ENCODE measurements around the gene HEXIM1. TPM values are rescaled to one million over a fixed set of nuclear protein-coding genes. Genes with fewer than 3 reads are reported as not detected.

Gene HEXIM1
- total RNA-seq, 4 donors from 2014 or later, result 48.3 to 56.3 (median 53.8) TPM

DNA sequence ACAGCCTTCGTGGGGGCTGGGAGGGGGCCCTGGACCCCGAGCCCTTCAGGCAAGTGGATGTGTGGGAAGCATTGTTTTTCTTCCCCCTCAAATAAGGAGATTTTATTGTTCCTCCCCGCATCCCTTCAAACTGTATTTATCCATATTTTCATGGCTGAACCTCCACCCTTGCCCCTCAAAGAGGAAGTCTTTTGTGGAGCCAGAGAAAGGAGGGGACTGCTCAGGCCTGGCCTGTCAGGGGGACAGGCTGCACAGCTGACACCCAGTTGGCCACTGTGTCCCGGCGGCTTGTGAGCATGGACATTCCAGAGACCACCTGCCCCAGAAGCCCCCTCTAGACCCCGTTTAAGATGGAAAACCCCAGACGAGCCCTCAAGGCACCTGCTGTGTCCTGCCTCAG lies 29.3 kb downstream of the HEXIM1 start:
- Histone ChIP-seq H3K27me3 (no peaks in the 10 kb centered on the region), H3K9me3 (no peaks in the 10 kb centered on the region), H3K4me1 (peaks cover 0 to 31% (median 19%) of the 10 kb centered on the region in 3 donors), H3K4me3 (no peak overlapping the region), H3K27ac (peak overlapping the region in 1 of 4 donors; percentile 74), H3K36me3 (no peaks in the 10 kb centered on the region)
- no peak for ATAC-seq
- TF ChIP-seq POLR2A (IDR thresholded peaks at IDR 0.05) (no peak), CTCF (IDR thresholded peaks at IDR 0.05) (no peak), POLR2AphosphoS5 (IDR thresholded peaks at IDR 0.05) (no peak), EP300 (IDR thresholded peaks at IDR 0.05) (no peak)
- 80 to 100% methylated on average over 1 of the region's 7 CpGs for WGBS, 2 donors (ENCODE audit: low coverage in 1 of 2)

- ATAC-seq, result no peak
- H3K9me3 ChIP-seq, result no peaks in the 10 kb centered on the region
- H3K4me3 ChIP-seq, result no peak overlapping the region
- TF ChIP-seq POLR2AphosphoS5 (IDR thresholded peaks at IDR 0.05) (no peak), CTCF (IDR thresholded peaks at IDR 0.05) (no peak)
- H3K27ac ChIP-seq, result no peak overlapping the region
- no peaks in the 10 kb centered on the region for H3K36me3 ChIP-seq
- no peaks in the 10 kb centered on the region for H3K27me3 ChIP-seq
- no peaks in the 10 kb centered on the region for H3K4me1 ChIP-seq
- WGBS, 2 donors (ENCODE audit: low coverage in 1 of 2), result 82 to 93% methylated on average over 1 to 5 of the region's 5 CpGs
Measured at GRCh38 chr17:45184144-45184543, 35.9 kb downstream of the HEXIM1 start.

GRCh38 chr17:45186801-45187354 lies 38.6 kb downstream of the HEXIM1 start:
- no peaks in the 10 kb centered on the region for H3K36me3 ChIP-seq
- no peak for ATAC-seq
- H3K4me1 ChIP-seq, result no peaks in the 10 kb centered on the region
- no peaks in the 10 kb centered on the region for H3K9me3 ChIP-seq
- no peak overlapping the region for H3K27ac ChIP-seq
- no peak for TF ChIP-seq CTCF (IDR thresholded peaks at IDR 0.05)
- no peak for TF ChIP-seq POLR2A (IDR thresholded peaks at IDR 0.05)
- no peak for TF ChIP-seq POLR2AphosphoS5 (IDR thresholded peaks at IDR 0.05)
- no peak for TF ChIP-seq EP300 (IDR thresholded peaks at IDR 0.05)
- 63 to 64% methylated on average over 3 to 5 of the region's 7 CpGs for WGBS, 2 donors (ENCODE audit: low coverage in 1 of 2)
- H3K4me3 ChIP-seq, result no peak overlapping the region
- no peaks in the 10 kb centered on the region for H3K27me3 ChIP-seq

- Histone ChIP-seq H3K36me3 (no peaks in the 10 kb centered on the region), H3K4me1 (no peaks in the 10 kb centered on the region), H3K4me3 (no peak overlapping the region), H3K27ac (no peak overlapping the region), H3K9me3 (no peaks in the 10 kb centered on the region), H3K27me3 (no peaks in the 10 kb centered on the region)
- TF ChIP-seq EP300 (IDR thresholded peaks at IDR 0.05) (no peak), POLR2A (IDR thresholded peaks at IDR 0.05) (no peak), POLR2AphosphoS5 (IDR thresholded peaks at IDR 0.05) (no peak), CTCF (IDR thresholded peaks at IDR 0.05) (no peak)
- WGBS, 2 donors (ENCODE audit: low coverage in 1 of 2), result 71 to 100% methylated on average over 1 to 2 of the region's 2 CpGs
- ATAC-seq, result no peak
Measured at GRCh38 chr17:45189009-45189408, 40.7 kb downstream of the HEXIM1 start.

- Histone ChIP-seq H3K4me1 (no peaks in the 10 kb centered on the region), H3K4me3 (no peak overlapping the region), H3K27me3 (no peaks in the 10 kb centered on the region), H3K9me3 (no peaks in the 10 kb centered on the region), H3K27ac (no peak overlapping the region), H3K36me3 (no peaks in the 10 kb centered on the region)
- no peak for ATAC-seq
- 72 to 74% methylated on average over 6 to 11 of the region's 11 CpGs for WGBS, 2 donors (ENCODE audit: low coverage in 1 of 2)
- TF ChIP-seq CTCF (IDR thresholded peaks at IDR 0.05), result no peak
- TF ChIP-seq POLR2AphosphoS5 (IDR thresholded peaks at IDR 0.05), result no peak
- TF ChIP-seq EP300 (IDR thresholded peaks at IDR 0.05), result no peak
- TF ChIP-seq POLR2A (IDR thresholded peaks at IDR 0.05), result no peak
Measured at GRCh38 chr17:45190503-45191255, 42.4 kb downstream of the HEXIM1 start.

Measured in gastroesophageal sphincter (tissue), 4 donors.